SK-N-SH treated with all-trans-retinoic acid at 6 μM for 48 hours (cell line): ENCODE measurements around the gene NLGN2.

Experiments
- ATAC-seq: fragments of 200-7000 bp; cut with Tn5 transposase; 3 replicates; pipeline ENCODE4 v1.9.1; 2020; ENCODE audit warnings: mild to moderate bottlenecking, moderate library complexity
- ARNTL ChIP-seq: fragments of 450-650 bp; formaldehyde crosslinking; IDR thresholded peaks from 2 replicates; pipeline ENCODE4 v1.5.0; 2020; ENCODE audit warnings: low read depth, mild to moderate bottlenecking, moderate library complexity, borderline replicate concordance
- BACH2 ChIP-seq: fragments of 250-450 bp; sonication (Bioruptor Pico); IDR thresholded peaks from 2 replicates; pipeline ENCODE4 v1.9.0; 2021; ENCODE audit warnings: mild to moderate bottlenecking, borderline replicate concordance
- CREB5 ChIP-seq: fragments of 250-450 bp; sonication (Bioruptor Pico); IDR thresholded peaks from 2 replicates; pipeline ENCODE4 v1.5.1; 2020; ENCODE audit warnings: low read depth, mild to moderate bottlenecking, moderate library complexity
- CSDC2 ChIP-seq: fragments of 250-450 bp; sonication (Bioruptor Pico); IDR thresholded peaks from 2 replicates; pipeline ENCODE4 v1.5.0; 2020; ENCODE audit warnings: mild to moderate bottlenecking, moderate library complexity
- ESRRG ChIP-seq: fragments of 250-450 bp; sonication (Bioruptor Pico); IDR thresholded peaks from 2 replicates; pipeline ENCODE4 v1.6.1; 2021; ENCODE audit warnings: mild to moderate bottlenecking
- GLIS3 ChIP-seq: fragments of 250-450 bp; sonication (Bioruptor Pico); IDR thresholded peaks from 2 replicates; pipeline ENCODE4 v1.5.0; 2020; ENCODE audit warnings: mild to moderate bottlenecking, moderate library complexity
- ISL1 ChIP-seq: fragments of 250-450 bp; sonication (Bioruptor Pico); IDR thresholded peaks from 2 replicates; pipeline ENCODE4 v2.1.2; 2022; ENCODE audit warnings: mild to moderate bottlenecking, moderate library complexity
- OSR1 ChIP-seq: fragments of 250-450 bp; sonication (Bioruptor Pico); IDR thresholded peaks from 2 replicates; pipeline ENCODE4 v1.8.0; 2022; ENCODE audit warnings: moderate library complexity, mild to moderate bottlenecking, inconsistent platforms
- PATZ1 ChIP-seq: fragments of 250-450 bp; sonication (Bioruptor Pico); IDR thresholded peaks from 2 replicates; pipeline ENCODE4 v1.8.0; 2020; ENCODE audit warnings: mild to moderate bottlenecking, moderate library complexity, borderline replicate concordance
- POU6F1 ChIP-seq: fragments of 250-450 bp; sonication (Bioruptor Pico); IDR thresholded peaks from 2 replicates; pipeline ENCODE4 v1.8.0; 2021; ENCODE audit warnings: low read depth, mild to moderate bottlenecking, moderate library complexity, borderline replicate concordance
- RARB ChIP-seq: fragments of 250-450 bp; sonication (Bioruptor Pico); IDR thresholded peaks from 2 replicates; pipeline ENCODE4 v1.8.0; 2021; ENCODE audit warnings: mild to moderate bottlenecking, moderate library complexity
- SNAI2 ChIP-seq: fragments of 250-450 bp; sonication (Bioruptor Pico); IDR thresholded peaks from 2 replicates; pipeline ENCODE4 v1.5.0; 2020; ENCODE audit warnings: mild to moderate bottlenecking, moderate library complexity
- TCF4 ChIP-seq: fragments of 250-450 bp; sonication (Bioruptor Pico); IDR thresholded peaks from 2 replicates; pipeline ENCODE4 v1.8.0; 2021; ENCODE audit warnings: mild to moderate bottlenecking, moderate library complexity, borderline replicate concordance
- TOX ChIP-seq: fragments of 250-450 bp; sonication (Bioruptor Pico); IDR thresholded peaks from 2 replicates; pipeline ENCODE4 v1.8.0; 2021; ENCODE audit warnings: mild to moderate bottlenecking, moderate library complexity, borderline replicate concordance
- ZC3H10 ChIP-seq: fragments of 250-450 bp; sonication (Bioruptor Pico); IDR thresholded peaks from 2 replicates; pipeline ENCODE4 v1.5.1; 2021; ENCODE audit warnings: mild to moderate bottlenecking, moderate library complexity
- ZFP3 ChIP-seq: fragments of 250-450 bp; sonication (Bioruptor Pico); IDR thresholded peaks from 2 replicates; pipeline ENCODE4 v1.5.0; 2020; ENCODE audit warnings: mild to moderate bottlenecking, moderate library complexity
- ZFP30 ChIP-seq: fragments of 450-650 bp; formaldehyde crosslinking; IDR thresholded peaks from 2 replicates; pipeline ENCODE4 v1.5.0; 2022; ENCODE audit warnings: mild to moderate bottlenecking, moderate library complexity
- ZNF565 ChIP-seq: fragments of 450-650 bp; formaldehyde crosslinking; conservative IDR thresholded peaks from 2 replicates; pipeline ENCODE4 v1.5.0; 2020; ENCODE audit warnings: low read depth, mild to moderate bottlenecking, moderate library complexity

NLGN2 gene

GRCh38 chr17:7411427-7411750 is 3.7 kb downstream of the NLGN2 start:
- TF ChIP-seq RARB (CRISPR knock-in tag) = no peak
- TF ChIP-seq CSDC2 = no peak
- no peak for TF ChIP-seq TCF4 (CRISPR knock-in tag)
- TF ChIP-seq OSR1 (CRISPR knock-in tag) = no peak
- TF ChIP-seq ARNTL = no peak
- no peak for TF ChIP-seq CREB5 (CRISPR knock-in tag)
- TF ChIP-seq GLIS3 (CRISPR knock-in tag) = no peak
- TF ChIP-seq TOX (CRISPR knock-in tag) = no peak
- no peak for TF ChIP-seq PATZ1 (CRISPR knock-in tag)
- TF ChIP-seq ZFP30 (CRISPR knock-in tag) = no peak
- TF ChIP-seq ISL1 = no peak
- no peak for TF ChIP-seq ESRRG (CRISPR knock-in tag)
- TF ChIP-seq ZFP3 = no peak
- TF ChIP-seq ZNF565 (CRISPR knock-in tag) = no peak
- no peak for TF ChIP-seq BACH2 (CRISPR knock-in tag)
- TF ChIP-seq ZC3H10 (CRISPR knock-in tag) = no peak
- no peak for ATAC-seq

- TF ChIP-seq RARB (CRISPR knock-in tag) (no peak), ZFP30 (CRISPR knock-in tag) (no peak), TCF4 (CRISPR knock-in tag) (no peak), ZNF565 (CRISPR knock-in tag) (no peak), GLIS3 (CRISPR knock-in tag) (no peak), SNAI2 (CRISPR knock-in tag) (no peak), BACH2 (CRISPR knock-in tag) (no peak), ZFP3 (no peak)
- ATAC-seq = no peak; the same call in 2 of the 3 replicates
Measured at GRCh38 chr17:7413346-7413985, 5.8 kb downstream of the NLGN2 start.

- no peak for TF ChIP-seq ZFP3
- no peak for TF ChIP-seq ZC3H10 (CRISPR knock-in tag)
- TF ChIP-seq POU6F1 (CRISPR knock-in tag) = no peak
- no peak for TF ChIP-seq ESRRG (CRISPR knock-in tag)
- no peak for TF ChIP-seq ZNF565 (CRISPR knock-in tag)
- TF ChIP-seq BACH2 (CRISPR knock-in tag) = no peak
- no peak for TF ChIP-seq PATZ1 (CRISPR knock-in tag)
Measured at GRCh38 chr17:7414837-7415236, 7.2 kb downstream of the NLGN2 start.

GRCh38 chr17:7415784-7416183 is 8.1 kb downstream of the NLGN2 start:
- no peak for TF ChIP-seq TCF4 (CRISPR knock-in tag)
- TF ChIP-seq CREB5 (CRISPR knock-in tag) = no peak
- TF ChIP-seq OSR1 (CRISPR knock-in tag) = no peak
- TF ChIP-seq, all 23 proteins: peak for 0
- ATAC-seq = no peak

More at GRCh38 chr17:7414837-7415236, 7.2 kb downstream of the NLGN2 start:
- no peak for ATAC-seq
